Smooth muscle cell (in vitro differentiated cells): ENCODE results near the gene DOCK7. TPM values are rescaled to one million over a fixed set of nuclear protein-coding genes. Genes with fewer than 3 reads are reported as not detected.

Experiments used
- DNase-seq: peaks from one replicate; lab custom pipeline; 2025; ENCODE audit not compliant: unreplicated experiment; lab: John Stamatoyannopoulos, UW
- H2AFZ ChIP-seq: fragments of 200-600 bp; sonication (generic); 2 replicates; pipeline ENCODE4 v1.6.0; 2016; ENCODE audit warnings: antibody characterized with exemption, low read depth, mild to moderate bottlenecking
- H3F3A ChIP-seq: fragments of 200-600 bp; sonication (generic); 2 replicates; pipeline ENCODE4 v1.6.0; 2017; ENCODE audit warnings: antibody characterized with exemption, low read depth
- H3K27ac ChIP-seq: fragments of 200-600 bp; sonication (generic); 2 replicates; pipeline ENCODE4 v1.5.1; 2016; ENCODE audit warnings: low read depth, mild to moderate bottlenecking
- H3K27me3 ChIP-seq: fragments of 200-600 bp; sonication (generic); 2 replicates; pipeline ENCODE4 v1.6.1; 2016; ENCODE audit warnings: low read depth, mild to moderate bottlenecking
- H3K36me3 ChIP-seq: fragments of 200-600 bp; sonication (generic); 2 replicates; pipeline ENCODE4 v1.5.1; 2016; ENCODE audit warnings: low read depth
- H3K4me1 ChIP-seq: fragments of 200-600 bp; sonication (generic); 2 replicates; pipeline ENCODE4 v1.5.1; 2016; ENCODE audit warnings: low read depth
- H3K4me2 ChIP-seq: fragments of 200-600 bp; sonication (generic); 2 replicates; pipeline ENCODE4 v1.6.0; 2016; ENCODE audit warnings: mild to moderate bottlenecking
- H3K4me3 ChIP-seq: fragments of 200-600 bp; sonication (generic); 2 replicates; pipeline ENCODE4 v1.5.1; 2016; ENCODE audit warnings: mild to moderate bottlenecking
- H3K79me2 ChIP-seq: fragments of 200-600 bp; sonication (generic); 2 replicates; pipeline ENCODE4 v1.6.0; 2016; ENCODE audit warnings: low read depth, mild to moderate bottlenecking
- H3K9ac ChIP-seq: fragments of 200-600 bp; sonication (generic); 2 replicates; pipeline ENCODE4 v1.6.0; 2016; ENCODE audit warnings: low read depth
- H3K9me3 ChIP-seq: fragments of 200-600 bp; sonication (generic); replicated peaks from 2 replicates; pipeline ENCODE4 v1.5.1; 2016; ENCODE audit warnings: low read depth
- H4K20me1 ChIP-seq: fragments of 200-600 bp; sonication (generic); 2 replicates; pipeline ENCODE4 v1.6.0; 2016; ENCODE audit warnings: low read depth
- CTCF ChIP-seq: fragments of 200-600 bp; sonication (generic); IDR thresholded peaks from 2 replicates; pipeline ENCODE4 v1.5.1; 2017; ENCODE audit warnings: borderline replicate concordance, mild to moderate bottlenecking, antibody characterized with exemption; ENCODE audit not compliant: insufficient read depth, poor library complexity, severe bottlenecking
- WGBS: methylation state at CpG from one replicate; pipeline ENCODE4 v1.1.7; 2016; ENCODE audit warnings: low lambda C conversion rate; 5-methylcytosine and 5-hydroxymethylcytosine counted together
- polyA plus RNA-seq: library from polyadenylated mRNA; unstranded; fragments of >200 nt; fragmentation: Nextera tagmentation; extraction: Ambion mirVana; gene quantifications from 2 replicates; pipeline ENCODE4 v1.2.1, GENCODE V29; 2016
- total RNA-seq: library from RNA; depleted of rRNA; stranded (reverse); fragments of >200 nt; gene quantifications from 2 replicates; pipeline ENCODE4 v1.2.3, GENCODE V29; 2014

The DOCK7 gene
- total and polyA plus RNA-seq, 2 experiments from 2014 or later = 19.6 to 81.3 TPM

GRCh38 chr1:62599044-62599443 lies 89.1 kb downstream of the DOCK7 start:
- no peak overlapping the region for H3K4me2 ChIP-seq
- no peak overlapping the region for H3K27ac ChIP-seq
- no peaks in the 10 kb centered on the region for H3K9me3 ChIP-seq
- H3K36me3 ChIP-seq = no peaks in the 10 kb centered on the region
- no peaks in the 10 kb centered on the region for H3K27me3 ChIP-seq
- no peak for TF ChIP-seq CTCF
- no peak for DNase-seq
- no peaks in the 10 kb centered on the region for H4K20me1 ChIP-seq
- no peaks in the 10 kb centered on the region for H3F3A ChIP-seq
- H3K4me3 ChIP-seq = no peak overlapping the region
- H3K9ac ChIP-seq = no peak overlapping the region
- no peaks in the 10 kb centered on the region for H3K79me2 ChIP-seq
- H3K4me1 ChIP-seq = no peaks in the 10 kb centered on the region
- H2AFZ ChIP-seq = no peak overlapping the region
- 95% methylated on average over 5 of the region's 5 CpGs for WGBS

- Histone ChIP-seq H2AFZ (no peak within 1 kb of the TSS), H4K20me1 (no peaks in the 10 kb centered on the region), H3F3A (no peaks in the 10 kb centered on the region), H3K9me3 (no peaks in the 10 kb centered on the region), H3K4me1 (no peaks in the 10 kb centered on the region), H3K9ac (no peak within 1 kb of the TSS), H3K4me2 (no peak within 1 kb of the TSS), H3K4me3 (peak within 1 kb of the TSS; percentile 15), H3K36me3 (no peaks in the 10 kb centered on the region), H3K27ac (no peak within 1 kb of the TSS), H3K27me3 (no peaks in the 10 kb centered on the region), H3K79me2 (no peaks in the 10 kb centered on the region)
- no peak for DNase-seq
- WGBS = 97% methylated on average over 3 of the region's 3 CpGs
- TF ChIP-seq CTCF = no peak
Measured at GRCh38 chr1:62597281-62597680, 90.9 kb downstream of the DOCK7 start, which contains the start of gene ANGPTL3. Gene ANGPTL3, plus strand, starts transcription at chr1:62597520. Its CDS starts 47 bp downstream, at chr1:62597567.

- H3K79me2 ChIP-seq = no peaks in the 10 kb centered on the region
Measured at GRCh38 chr1:62595647-62596046, 92.5 kb downstream of the DOCK7 start.

More at GRCh38 chr1:62595647-62596046, 92.5 kb downstream of the DOCK7 start:
- Histone ChIP-seq H3K27me3 (no peaks in the 10 kb centered on the region), H3K4me1 (no peaks in the 10 kb centered on the region), H3K36me3 (no peaks in the 10 kb centered on the region), H4K20me1 (no peaks in the 10 kb centered on the region), H3K27ac (no peak overlapping the region), H3K9ac (no peak overlapping the region), H3F3A (no peaks in the 10 kb centered on the region), H3K9me3 (no peaks in the 10 kb centered on the region), H2AFZ (no peak overlapping the region), H3K4me2 (no peak overlapping the region), H3K4me3 (no peak overlapping the region)
- WGBS = 98% methylated on average over 3 of the region's 3 CpGs
- TF ChIP-seq CTCF = no peak
- no peak for DNase-seq
